ENCODE data around the gene SPATA2.
"Not testable (repeated sequence)": the region's sequence is repeated elsewhere in the genome, so short reads cannot be mapped to it uniquely, and the experiment has no call there.

Gene SPATA2

DNA sequence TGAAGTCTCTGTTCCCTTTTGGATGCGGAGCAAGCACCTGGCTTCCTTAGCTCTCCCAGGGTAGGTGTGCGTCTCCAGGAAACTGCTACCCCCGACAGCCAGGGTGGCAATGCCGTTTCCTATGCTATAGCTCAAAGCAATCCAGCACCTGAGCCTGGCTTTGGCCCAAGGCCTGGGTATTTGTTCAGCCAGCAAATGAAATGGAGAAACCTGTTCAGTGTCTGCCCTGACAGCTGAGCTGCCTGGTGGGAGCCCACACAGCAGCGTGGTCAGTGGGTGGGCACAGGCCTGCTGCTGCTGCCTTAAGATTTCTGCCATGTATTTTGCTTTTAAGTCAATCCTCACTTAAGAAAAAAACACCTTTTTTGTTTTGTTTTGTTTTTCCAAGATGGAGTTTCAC is 13.7 kb downstream of the SPATA2 start:
- no peak for DNase-seq

DNA sequence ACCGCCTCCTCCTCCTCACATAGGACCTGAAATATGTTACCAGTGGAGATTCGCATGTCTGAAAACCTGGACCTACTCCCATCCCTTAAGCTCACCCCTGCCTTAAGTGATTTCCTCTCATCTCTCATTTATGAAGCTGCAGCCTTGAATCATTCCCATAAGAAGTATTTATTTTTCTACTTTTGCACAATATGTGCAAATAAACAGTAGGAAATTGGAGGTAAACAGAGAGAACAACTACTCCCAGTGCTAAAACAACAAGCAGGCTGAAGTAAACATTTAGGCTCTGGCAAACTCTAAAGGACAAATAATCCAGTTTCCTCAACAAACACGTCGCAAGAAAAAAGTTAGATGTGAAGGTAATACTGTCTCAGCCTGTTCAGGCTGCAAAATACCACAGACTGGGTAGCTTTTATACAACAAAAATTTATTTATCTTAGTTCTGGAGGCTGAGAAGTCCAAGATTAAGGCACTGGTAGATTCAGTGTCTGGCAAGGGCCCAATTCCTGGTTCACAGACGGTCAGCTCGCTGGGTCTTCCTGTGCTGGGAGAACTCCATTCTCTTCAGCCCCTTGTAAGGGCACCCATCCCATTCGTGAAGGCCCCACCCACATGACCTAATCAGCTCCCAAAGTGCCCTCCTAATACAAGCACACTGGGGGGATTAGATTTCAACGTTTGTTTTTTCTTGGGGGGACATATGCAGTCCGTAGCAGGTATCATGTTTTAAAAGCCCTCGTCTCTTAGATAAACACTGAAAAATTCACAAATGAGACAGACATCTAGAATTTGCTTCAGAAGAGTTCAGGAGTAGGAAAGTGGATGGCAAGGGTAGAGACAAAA is 15.6 kb downstream of the SPATA2 start:
- no peak for DNase-seq

DNA sequence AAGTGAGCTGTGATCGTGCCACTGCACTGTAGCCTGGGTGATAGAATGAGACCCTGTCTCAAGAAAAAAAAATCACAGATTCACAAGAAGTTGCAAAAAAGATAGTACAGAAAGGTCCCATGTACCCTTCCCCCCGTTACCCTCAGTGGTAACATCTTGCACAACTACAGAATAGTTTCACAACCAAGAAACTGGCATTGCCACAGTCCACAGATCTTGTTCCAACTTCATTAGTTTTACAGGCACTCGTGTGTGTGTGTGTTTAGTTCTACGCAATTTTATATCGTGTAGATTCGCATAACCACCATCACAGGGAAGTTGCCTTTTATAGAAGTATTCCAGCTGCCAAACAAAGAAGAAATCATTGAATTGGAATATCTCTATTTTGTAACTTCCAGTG is 19.1 kb downstream of the SPATA2 start:
- DNase-seq: no peak

DNA sequence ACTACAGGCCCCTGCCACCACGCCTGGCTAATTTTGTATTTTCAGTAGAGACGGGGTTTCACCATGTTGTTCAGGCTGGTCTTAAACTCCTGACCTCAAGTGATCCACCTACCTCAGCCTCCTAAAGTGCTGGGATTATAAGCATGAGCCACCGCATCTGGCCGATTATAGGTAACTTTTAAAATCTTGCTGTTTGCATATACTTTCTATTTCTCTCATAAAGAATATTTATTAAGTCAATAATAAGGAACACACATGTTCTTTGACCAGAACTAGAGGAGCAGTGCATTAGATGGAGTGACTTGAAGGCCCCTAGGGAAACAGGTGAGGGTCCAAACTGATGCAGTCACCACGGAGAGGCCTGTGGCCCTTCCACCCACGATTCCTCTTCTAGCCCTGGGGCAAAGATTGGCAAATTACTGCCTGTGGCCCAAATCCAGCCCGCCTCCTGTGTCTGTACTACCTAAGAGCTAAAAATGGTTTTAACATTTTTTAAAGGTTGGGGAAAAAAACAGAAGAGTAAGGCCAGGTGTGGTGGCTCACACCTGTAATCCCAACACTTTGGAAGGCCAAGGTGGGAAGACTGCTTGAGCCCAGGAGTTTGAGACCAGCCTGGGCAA is 19.7 kb downstream of the SPATA2 start:
- not testable (repeated sequence) for DNase-seq

DNA sequence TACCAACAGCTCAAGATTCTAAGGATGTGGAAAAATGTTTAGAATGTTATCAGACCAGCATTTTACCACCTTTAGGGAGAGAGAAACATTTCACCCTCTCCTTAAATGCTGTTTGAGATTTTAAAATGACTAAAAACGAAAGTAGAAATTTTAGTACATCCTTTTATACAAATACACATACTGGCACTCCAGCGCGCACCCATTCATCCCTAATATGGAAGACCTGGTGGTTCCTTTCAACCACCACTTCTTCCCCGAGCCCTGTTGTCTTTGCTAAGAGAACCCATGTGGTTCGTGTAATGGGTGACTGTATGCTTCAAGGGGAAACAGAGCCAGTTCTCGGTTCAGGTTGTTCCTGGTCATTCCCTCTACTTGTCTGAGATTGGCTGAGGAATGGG is 21.3 kb downstream of the SPATA2 start:
- no peak for DNase-seq

DNA sequence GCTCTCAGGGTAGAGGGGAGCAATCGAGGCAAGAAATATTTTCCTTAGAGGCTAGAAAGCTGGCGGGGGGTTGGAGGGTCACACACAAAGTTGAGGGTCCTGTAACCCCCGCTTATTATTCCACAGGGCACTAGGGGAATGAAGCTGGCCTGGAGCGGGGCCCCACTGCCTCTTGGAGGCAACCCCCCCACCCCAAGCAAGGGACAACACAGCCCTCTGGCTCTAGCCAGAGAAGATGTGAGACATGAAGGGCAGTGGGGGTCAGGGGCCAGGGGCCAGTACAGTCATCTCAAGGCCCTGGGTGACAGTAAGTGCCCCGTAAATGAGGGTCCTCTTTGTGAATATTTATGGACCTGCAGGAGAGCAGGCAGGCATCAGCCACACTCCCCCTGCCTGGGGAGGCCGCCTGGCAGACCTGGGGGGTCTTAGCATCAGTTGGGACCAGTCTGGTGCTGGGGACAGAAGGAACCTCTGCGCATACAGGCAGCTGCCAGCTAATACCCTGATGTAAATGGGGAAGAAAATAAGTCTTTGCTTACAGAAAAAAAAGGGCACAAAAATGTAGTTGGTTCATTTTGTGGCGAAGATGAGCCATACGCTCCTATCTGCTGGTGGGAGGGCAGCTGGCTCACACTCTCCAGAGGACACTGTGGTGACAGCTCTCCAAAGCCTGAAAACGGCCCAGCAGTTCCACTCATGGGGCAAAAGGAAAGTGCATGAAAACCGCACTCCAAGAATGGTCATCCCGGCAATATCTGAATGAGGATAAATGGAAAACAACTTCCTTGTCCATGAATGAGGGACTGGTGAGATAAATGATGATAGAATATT is 21.9 kb downstream of the SPATA2 start:
- DNase-seq: no peak

DNA sequence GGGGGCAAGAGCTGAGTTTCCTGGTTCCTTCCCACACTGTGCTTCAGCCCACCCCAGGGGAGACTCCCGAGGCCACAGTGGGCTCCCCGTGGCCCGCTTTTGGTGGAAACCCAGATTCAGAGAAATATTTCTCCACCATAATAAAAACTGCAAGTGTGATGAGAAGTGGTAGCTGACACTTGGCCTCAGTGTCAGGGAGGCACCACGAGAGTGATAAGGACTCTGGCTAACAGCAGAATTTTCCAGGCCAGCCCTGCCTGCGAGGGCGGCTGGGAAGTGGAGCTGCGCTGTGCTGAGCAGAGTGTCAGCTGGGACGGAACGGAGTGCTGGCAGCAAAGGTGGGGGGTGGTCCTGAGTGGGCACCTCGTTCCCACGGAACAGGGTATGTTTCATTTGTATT is 22.5 kb downstream of the SPATA2 start:
- DNase-seq: no peak

DNA sequence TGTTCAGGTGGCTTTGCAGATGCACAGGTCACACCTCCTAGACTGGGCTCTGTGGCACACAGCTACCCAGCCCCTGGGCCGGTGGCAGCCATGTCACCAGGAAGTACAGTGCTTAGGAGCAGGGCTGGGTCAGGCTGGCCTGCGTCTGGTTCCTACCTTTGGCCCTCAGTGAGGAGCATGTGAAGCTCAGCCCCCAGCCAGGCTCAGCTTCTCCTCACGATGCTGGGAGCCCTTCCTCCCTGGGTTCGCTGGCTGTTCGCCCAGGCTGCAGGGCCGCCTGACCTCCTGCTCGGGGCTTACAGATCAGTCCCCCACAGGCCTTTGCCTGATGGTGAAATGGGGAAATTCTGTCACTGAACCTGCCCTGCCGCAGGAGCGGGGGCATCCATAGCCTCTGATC is 23.1 kb downstream of the SPATA2 start:
- DNase-seq: no peak

DNA sequence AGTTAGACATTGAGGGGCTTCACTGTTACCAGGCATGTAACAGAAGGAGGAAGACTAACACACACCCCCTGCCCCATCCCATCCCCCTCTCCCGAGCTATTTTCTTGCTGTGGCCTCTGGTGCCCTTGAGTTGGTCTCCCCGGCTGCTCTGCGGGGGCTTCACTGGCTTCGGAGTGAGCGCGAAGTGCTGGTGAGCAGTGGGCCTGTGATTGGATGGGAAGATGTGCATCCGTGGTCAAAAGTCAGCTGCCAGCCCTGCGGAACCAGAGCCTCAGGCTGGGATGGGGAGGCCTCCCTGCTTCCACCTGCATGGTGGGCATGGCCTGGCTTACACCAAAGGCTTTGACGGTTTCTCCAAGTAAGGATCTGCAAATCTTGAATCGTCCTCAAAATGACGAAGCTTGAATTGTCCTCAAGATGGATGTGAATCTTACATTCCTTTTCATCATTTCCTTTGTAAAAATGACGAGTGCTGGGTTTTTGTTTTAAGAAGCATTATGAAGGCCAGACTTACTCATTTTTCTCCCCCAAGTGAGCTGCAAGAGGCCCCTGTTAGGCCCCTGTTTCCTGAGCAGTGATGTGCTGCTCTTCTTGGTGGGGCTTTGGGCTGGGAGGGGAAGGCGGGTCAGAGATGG is 23.7 kb downstream of the SPATA2 start:
- DNase-seq: no peak

DNA sequence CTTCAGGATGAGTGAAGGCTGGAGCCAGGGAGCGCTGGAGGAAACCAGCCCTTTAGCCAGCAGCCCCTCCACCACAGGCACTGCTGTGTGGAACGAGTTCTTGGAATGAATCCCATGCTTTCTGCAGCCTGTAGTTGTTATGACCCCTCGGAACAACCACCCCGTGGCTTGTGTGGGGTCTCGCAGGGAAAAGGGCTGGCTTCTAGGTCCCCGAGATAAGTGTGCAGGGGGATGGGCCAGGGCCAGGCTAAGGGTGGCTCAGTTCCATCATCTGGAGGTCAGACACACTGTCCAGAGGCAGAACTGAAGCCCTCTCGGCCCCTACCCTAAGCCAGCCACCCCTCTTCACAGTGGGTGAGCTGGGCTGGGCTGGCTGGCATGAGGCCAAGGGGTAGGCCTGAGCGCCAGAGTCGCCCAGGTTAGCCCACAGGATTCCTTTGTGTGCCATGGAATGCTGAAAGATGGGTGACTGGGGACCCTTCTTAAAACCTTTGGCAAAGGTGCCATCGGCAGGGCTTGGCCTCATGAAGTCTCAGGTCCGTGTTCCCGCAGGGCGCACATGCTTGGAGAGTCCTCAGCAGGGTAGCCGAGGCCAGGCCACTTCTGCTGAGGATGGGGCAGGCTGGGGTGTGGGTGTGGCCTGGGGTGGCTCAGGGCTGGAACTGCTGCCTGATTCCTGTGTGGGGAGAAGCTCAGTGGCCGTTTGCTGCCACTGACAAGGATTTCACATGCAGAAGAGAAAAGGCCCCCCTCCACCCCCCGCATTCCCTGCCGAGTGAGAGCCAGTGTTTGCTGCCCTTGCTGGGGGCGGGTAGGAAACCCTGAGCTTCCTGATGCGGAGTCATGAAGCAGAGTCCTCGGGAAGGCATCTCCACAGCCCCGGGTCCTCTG is 24.6 kb downstream of the SPATA2 start:
- no peak for DNase-seq

DNA sequence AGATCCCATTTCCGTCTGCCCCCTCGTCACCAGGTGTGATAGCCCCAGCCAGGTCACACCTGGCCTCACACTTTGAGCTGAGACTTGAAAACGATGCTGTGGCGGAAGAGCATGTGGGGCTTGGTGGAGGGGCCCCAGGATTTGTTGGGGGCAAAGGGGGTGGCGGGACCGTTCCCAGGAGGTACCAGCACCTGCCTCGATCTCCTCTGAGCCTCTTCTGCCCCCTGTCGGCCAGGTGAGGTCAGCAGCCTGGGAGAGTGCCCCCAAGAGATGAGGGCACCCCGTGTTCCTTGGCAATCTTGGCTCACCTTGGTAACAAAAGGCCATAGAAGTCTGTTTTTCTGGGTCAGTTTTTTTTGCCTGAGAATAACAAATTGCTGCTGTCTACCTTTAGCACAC is 25.4 kb downstream of the SPATA2 start:
- no peak for DNase-seq

DNA sequence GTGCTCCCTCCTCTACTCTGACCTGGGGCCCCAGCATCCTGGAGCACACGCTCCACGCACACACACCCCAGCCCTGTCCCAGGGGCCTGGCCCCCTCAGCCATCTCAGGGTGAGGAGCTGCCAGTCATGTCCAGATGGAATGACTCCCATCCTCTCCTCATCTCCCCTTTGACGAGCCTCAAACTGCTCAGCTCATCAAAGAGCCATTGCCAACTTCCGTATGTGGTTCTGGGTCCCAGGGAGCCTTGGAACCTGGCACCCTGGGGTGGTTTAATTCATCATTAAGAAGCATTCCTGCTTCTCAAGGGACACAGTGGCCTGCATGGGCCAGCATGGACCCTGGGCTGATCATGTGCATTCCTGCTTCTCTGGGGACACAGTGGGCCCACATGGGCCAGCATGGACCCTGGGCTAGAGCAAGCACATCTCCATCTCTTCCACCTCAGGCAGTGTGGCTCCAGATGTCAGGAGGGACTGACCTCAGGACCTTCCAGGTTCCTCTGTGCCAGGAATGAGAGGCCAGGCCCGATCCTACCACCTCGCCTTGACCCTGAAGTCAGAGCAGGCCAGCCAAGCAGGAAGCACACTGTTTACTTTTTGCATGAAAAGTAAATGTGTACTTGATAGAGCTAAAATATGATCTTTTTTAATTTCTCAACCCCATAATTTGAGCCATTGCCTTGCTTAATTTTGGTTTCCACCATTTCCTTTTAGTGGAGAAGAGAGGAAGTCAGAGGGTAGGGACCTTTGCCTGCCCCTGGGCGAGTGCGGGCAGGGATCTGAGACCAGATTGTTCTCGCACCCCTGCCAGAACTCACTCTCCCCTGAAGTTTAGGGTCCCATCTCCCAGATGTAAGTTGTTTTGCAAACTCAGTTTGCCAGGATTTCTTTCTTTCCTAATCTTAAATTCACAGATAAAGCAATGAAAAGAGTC is 26.1 kb downstream of the SPATA2 start:
- no peak for DNase-seq

DNA sequence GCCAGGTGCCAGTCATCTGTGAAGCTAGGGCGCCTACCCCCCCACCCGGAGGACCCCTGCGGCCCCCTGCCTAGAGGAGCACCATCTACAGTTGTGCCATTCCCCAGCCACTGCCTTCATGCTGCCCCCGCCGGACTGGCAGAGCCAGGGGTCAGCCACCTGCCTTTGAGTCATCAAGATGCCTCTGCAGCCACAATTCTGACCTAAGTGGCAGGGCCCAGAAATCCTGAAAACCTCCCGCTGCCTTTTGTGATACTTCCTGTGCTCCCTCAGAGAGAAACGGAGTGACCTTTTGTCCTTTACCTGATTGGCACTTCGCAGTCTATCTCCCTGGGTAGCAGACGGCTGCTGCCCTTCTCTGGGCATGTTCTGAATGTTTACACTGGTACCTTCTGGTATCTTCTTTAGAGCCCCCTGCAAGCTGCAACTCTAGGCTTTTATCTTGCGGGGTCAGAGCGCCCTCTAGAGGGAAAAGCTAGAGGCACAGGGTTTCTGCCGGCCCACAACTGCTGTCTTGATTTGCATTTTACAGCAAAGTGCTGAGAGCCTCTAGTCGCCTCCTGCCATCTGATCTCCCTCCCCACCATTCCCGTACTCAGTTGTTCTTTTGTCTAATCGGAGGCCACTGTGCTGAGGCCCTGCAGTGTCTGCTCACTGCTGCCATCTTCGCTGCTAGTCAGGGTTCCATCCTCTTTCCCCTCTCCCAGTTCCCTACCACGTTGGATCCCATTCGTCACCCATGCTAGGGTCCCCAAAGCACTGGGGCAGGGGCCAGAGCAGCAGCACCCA is 26.9 kb downstream of the SPATA2 start:
- peak; percentile 60 for DNase-seq

DNA sequence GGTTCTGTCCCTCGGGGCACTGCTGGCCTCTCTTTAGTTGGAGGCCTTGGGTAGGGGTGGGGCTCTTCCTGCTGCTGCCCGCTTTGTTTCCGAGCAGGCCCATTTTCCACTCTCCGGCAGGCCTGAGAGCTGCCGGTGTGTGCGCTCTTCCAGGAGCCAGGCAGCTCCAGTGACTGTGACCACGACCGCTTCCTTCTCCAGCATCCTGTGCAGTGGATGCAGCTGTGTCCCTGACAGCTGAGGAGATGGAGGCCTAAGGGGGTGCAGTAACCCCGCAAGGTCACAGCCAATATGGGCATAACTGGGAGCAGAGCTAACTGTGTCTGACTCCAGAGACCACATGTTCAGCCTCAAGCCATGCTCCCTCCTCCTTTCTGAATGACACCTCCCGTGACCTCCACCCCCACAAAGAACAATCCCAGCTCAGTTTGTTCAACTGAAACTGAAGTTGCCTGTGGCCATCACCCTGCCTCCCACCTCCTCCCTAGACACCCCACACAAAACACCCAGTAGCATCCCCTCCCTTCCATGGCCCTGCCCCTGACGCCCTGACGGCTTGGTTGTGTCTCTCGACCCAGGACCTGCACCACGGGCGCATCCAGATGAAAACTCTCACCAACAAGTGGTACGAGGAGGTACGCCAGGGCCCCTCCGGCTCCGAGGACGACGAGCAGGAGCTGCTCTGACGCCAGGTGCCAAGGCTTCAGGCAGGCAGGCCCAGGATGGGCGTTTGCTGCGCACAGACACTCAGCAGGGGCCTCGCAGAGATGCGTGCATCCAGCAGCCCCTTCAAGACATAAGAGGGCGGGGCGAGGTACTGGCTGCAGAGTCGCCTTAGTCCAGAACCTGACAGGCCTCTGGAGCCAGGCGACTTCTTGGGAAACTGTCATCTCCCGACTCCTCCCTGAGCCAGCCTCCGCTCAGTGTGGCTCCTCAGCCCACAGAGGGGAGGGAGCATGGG is 27.8 kb downstream of the SPATA2 start:
- no peak for DNase-seq

DNA sequence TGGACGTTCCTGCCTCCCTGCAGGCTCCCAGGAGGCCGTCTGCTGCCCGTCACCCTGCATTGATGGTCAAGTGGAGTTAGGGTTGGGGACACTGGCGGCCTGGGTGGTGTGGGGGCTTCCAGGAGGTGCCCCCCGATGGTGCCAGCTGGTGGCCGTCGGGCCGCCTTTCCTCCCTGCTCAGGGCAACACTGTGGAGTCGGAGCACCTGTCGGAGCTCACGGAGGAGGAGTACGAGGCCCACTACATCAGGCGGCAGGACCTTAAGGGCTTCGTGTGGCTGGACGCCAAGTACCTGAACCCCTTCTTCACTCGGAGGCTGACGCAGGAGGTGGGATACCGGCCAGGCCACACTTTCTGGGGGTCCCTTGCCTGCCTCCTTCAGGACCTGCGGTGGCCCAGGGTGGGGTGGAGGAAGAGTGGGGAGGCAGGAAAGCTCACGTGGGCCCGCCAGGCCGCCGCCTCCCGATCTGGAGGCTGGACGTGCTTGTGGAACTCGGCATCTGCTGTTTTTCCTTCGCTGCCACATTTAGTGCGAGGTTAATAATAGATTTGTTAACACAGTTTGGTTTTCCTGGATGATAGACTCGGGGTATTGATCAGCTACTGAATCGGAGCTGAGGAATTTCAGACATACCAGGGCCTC is 28.6 kb downstream of the SPATA2 start:
- DNase-seq: no peak

DNA sequence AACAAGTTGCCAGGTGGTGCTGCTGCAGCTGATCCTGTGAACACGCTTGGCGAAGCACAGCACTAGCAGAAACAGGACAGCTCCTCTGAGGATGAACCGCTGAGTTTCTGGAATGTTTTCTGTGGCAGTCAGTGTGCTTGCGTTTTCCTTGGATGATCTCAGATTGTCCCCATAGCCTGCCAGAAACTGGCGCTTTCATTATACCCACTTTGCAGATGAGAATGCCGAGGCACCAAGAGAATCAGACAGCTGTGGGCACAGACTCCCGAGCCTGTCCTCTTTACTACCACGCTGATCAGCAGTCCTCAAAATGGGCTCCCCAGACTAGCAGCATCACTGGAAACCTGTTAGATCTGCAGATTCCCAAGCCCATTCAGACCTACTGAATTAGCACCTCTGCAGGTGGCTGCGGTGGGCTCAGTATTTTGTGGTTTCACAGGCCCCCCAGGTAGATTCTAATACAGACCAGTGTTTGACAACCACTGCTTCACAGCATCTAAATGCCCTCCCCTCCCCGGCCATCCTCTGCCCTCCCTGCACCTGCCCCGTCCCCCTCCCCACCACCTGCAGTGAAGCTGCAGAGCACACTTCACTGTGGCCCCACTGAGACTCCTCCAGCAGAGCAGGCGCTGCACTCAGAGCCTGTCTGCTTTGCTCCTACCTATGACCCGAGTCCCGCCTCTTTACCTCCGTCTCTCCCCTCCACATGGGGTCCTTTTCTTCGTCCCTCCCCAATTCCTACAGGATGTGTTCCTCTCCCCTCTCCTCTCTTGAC is 29.6 kb downstream of the SPATA2 start:
- no peak for DNase-seq

DNA sequence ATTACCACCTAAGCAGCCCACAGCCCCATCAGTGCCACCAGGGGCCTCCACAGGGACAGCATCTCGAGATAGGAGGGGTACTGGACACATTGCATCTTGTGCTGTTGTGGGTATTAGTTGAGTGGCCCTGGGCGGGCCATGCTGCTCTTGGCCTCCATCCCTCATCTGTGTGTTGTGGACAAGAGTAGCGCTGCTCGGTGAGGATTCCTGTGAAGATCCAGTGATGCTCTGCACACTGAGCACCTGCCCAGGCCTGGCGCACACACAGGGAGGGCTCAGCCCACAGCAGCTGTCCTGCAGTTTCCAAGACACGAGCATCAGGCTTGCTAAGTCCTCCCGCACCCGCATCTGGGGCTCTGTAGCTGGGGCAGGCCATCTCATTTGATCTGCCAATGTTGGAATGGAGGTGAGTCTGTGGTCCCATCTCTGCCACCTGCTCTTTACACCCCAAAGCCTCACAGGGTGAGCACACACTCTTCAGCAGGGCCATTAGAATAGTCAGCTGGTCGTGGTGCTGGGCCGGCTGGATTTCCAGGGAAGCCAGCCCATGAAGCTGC is 32.0 kb downstream of the SPATA2 start:
- DNase-seq: no peak
